ENCODE measurements around the gene GPR152.

GPR152 gene

GRCh38 chr11:67493548-67494370 is 41.2 kb upstream of the GPR152 start:
- no peak overlapping the region for H3K4me3 ChIP-seq (replicated peaks; ENCODE audit: low read depth, low read length)
- TF ChIP-seq, protein P1, sequence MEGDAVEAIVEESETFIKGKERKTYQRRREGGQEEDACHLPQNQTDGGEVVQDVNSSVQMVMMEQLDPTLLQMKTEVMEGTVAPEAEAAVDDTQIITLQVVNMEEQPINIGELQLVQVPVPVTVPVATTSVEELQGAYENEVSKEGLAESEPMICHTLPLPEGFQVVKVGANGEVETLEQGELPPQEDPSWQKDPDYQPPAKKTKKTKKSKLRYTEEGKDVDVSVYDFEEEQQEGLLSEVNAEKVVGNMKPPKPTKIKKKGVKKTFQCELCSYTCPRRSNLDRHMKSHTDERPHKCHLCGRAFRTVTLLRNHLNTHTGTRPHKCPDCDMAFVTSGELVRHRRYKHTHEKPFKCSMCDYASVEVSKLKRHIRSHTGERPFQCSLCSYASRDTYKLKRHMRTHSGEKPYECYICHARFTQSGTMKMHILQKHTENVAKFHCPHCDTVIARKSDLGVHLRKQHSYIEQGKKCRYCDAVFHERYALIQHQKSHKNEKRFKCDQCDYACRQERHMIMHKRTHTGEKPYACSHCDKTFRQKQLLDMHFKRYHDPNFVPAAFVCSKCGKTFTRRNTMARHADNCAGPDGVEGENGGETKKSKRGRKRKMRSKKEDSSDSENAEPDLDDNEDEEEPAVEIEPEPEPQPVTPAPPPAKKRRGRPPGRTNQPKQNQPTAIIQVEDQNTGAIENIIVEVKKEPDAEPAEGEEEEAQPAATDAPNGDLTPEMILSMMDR (IDR thresholded peaks at IDR 0.05; ENCODE audit: insufficient read depth, low read length, poor library complexity, severe bottlenecking) = no peak
- peak; percentile 23 for DNase-seq (ENCODE audit: extremely low read depth, insufficient read length)
- peaks cover 66% of the 10 kb centered on the region for H3K36me3 ChIP-seq (ENCODE audit: control insufficient read depth, insufficient read depth, low read length)
- no peaks in the 10 kb centered on the region for H3K27me3 ChIP-seq (replicated peaks; ENCODE audit: control insufficient read depth, insufficient read depth, low read length)

DNA sequence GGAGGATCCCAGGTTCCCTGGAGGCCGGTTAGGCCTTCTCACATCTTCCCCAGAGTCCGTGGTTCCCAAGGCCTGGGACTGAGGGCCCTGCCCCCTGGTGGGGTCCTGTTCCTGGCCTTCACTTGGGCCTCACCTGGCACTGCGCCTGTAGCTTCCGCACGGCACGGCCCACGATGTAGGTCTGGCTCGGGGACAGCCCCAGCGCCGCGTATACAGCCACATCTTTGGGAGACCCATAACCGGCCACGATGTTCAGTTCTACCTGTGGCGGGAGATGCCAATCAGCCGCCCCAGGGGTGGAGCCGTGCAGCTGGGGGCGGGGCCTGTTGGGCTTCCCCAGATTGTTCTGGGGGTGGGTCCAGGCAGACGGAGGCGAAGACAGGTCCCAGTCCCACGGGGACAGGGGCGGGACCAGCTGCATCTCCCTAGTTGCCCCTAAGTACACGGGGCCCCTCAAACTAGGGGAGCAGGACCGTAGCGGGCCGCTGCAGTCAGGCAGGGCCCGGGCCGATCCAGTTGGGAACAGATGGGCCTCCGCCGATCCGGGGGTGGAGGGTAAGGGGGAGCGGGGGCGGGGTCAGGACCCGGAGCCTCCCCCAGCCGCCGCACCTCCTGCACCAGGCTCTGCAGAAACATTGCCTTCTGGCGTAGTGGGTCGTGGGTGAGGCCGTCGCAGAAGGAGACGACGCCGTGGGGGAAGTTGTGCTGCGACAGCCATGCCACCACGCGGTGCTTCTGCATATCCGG is 40.4 kb upstream of the GPR152 start:
- TF ChIP-seq, protein P1 (IDR thresholded peaks at IDR 0.05; ENCODE audit: insufficient read depth, low read length, poor library complexity, severe bottlenecking) = no peak
- H3K4me3 ChIP-seq (replicated peaks; ENCODE audit: low read depth, low read length) = no peak overlapping the region
- H3K27me3 ChIP-seq (replicated peaks; ENCODE audit: control insufficient read depth, insufficient read depth, low read length) = no peaks in the 10 kb centered on the region
- DNase-seq (ENCODE audit: extremely low read depth, insufficient read length) = peak; percentile 30
- peaks cover 59% of the 10 kb centered on the region for H3K36me3 ChIP-seq (ENCODE audit: control insufficient read depth, insufficient read depth, low read length)

- H3K36me3 ChIP-seq (ENCODE audit: control insufficient read depth, insufficient read depth, low read length) = peaks cover 51% of the 10 kb centered on the region
- H3K4me3 ChIP-seq (replicated peaks; ENCODE audit: low read depth, low read length) = no peak overlapping the region
- peak; percentile 11 for DNase-seq (ENCODE audit: extremely low read depth, insufficient read length)
- TF ChIP-seq, protein P1 (IDR thresholded peaks at IDR 0.05; ENCODE audit: insufficient read depth, low read length, poor library complexity, severe bottlenecking) = no peak
- no peaks in the 10 kb centered on the region for H3K27me3 ChIP-seq (replicated peaks; ENCODE audit: control insufficient read depth, insufficient read depth, low read length)
Measured at GRCh38 chr11:67492069-67492727, 39.7 kb upstream of the GPR152 start.

- peak; percentile 10 for DNase-seq (ENCODE audit: extremely low read depth, insufficient read length)
- Histone ChIP-seq H3K36me3 (ENCODE audit: control insufficient read depth, insufficient read depth, low read length) (peaks cover 47% of the 10 kb centered on the region), H3K27me3 (replicated peaks; ENCODE audit: control insufficient read depth, insufficient read depth, low read length) (no peaks in the 10 kb centered on the region), H3K4me3 (replicated peaks; ENCODE audit: low read depth, low read length) (no peak overlapping the region)
- TF ChIP-seq, protein P1 (IDR thresholded peaks at IDR 0.05; ENCODE audit: insufficient read depth, low read length, poor library complexity, severe bottlenecking) = no peak
Measured at GRCh38 chr11:67491276-67492068, 38.9 kb upstream of the GPR152 start.

DNA sequence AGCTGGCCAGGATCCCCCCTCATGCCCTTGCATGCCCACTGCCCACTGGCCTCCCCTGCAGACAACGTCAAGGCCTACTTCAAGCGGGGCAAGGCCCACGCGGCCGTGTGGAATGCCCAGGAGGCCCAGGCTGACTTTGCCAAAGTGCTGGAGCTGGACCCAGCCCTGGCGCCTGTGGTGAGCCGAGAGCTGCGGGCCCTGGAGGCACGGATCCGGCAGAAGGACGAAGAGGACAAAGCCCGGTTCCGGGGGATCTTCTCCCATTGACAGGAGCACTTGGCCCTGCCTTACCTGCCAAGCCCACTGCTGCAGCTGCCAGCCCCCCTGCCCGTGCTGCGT is 38.2 kb upstream of the GPR152 start:
- peak; percentile 15 for DNase-seq (ENCODE audit: extremely low read depth, insufficient read length)
- TF ChIP-seq, protein P1 (IDR thresholded peaks at IDR 0.05; ENCODE audit: insufficient read depth, low read length, poor library complexity, severe bottlenecking) = no peak
- Histone ChIP-seq H3K4me3 (replicated peaks; ENCODE audit: low read depth, low read length) (no peak overlapping the region), H3K36me3 (ENCODE audit: control insufficient read depth, insufficient read depth, low read length) (peaks cover 42% of the 10 kb centered on the region), H3K27me3 (replicated peaks; ENCODE audit: control insufficient read depth, insufficient read depth, low read length) (no peaks in the 10 kb centered on the region)
